A673 (cell line): Measurements from ENCODE around the gene SPATA3. TPM values are rescaled to one million over a fixed set of nuclear protein-coding genes. Genes with fewer than 3 reads are reported as not detected.

ENCODE experiments used
- BruUV-seq: library from RNA; stranded (reverse); fragments of 400-500 nt; replicated peaks from 2 replicates; lab custom pipeline; 2021; lab: Mats Ljungman, UMichigan
- CTCF ChIA-PET: fragments of 300-600 bp; sonication (Branson Sonifier 250); formaldehyde crosslinking; loops from one replicate; lab custom pipeline; 2022; ENCODE audit warnings: antibody characterized with exemption; lab: Charles Lee
- POLR2A ChIA-PET: fragments of 300-600 bp; sonication (Branson Sonifier 250); formaldehyde crosslinking; loops from one replicate; lab custom pipeline; 2022; ENCODE audit warnings: antibody characterized with exemption; ENCODE audit not compliant: low non-redundant PET; lab: Charles Lee
- DNase-seq: peaks from one replicate; pipeline ENCODE4 v3.0.0-alpha.2; 2015; ENCODE audit warnings: low spot score
- H3K27ac ChIP-seq: fragments of 200-600 bp; sonication (generic); 2 replicates; pipeline ENCODE4 v1.5.1; 2016; ENCODE audit warnings: mixed run types, low read depth, mild to moderate bottlenecking, mixed read lengths, antibody characterized with exemption, low read length; ENCODE audit not compliant: poor library complexity, severe bottlenecking
- H3K27me3 ChIP-seq: fragments of 200-600 bp; sonication (generic); replicated peaks from 2 replicates; pipeline ENCODE4 v1.6.1; 2017; ENCODE audit warnings: mixed run types, low read depth, mild to moderate bottlenecking, mixed read lengths, antibody characterized with exemption, low read length; ENCODE audit not compliant: insufficient read depth, poor library complexity
- H3K36me3 ChIP-seq: fragments of 200-600 bp; sonication (generic); 2 replicates; pipeline ENCODE4 v1.6.1; 2016; ENCODE audit warnings: mixed run types, mild to moderate bottlenecking, mixed read lengths, antibody characterized with exemption, low read length; ENCODE audit not compliant: insufficient read depth, poor library complexity, severe bottlenecking
- H3K4me1 ChIP-seq: fragments of 200-600 bp; sonication (generic); 2 replicates; pipeline ENCODE4 v1.6.1; 2017; ENCODE audit warnings: mixed run types, mild to moderate bottlenecking, mixed read lengths, antibody characterized with exemption, low read length; ENCODE audit not compliant: insufficient read depth, poor library complexity, severe bottlenecking
- H3K4me3 ChIP-seq: fragments of 200-600 bp; sonication (generic); 2 replicates; pipeline ENCODE4 v1.5.1; 2016; ENCODE audit warnings: low read depth, mixed run types, mild to moderate bottlenecking, mixed read lengths, low read length; ENCODE audit not compliant: poor library complexity, severe bottlenecking
- H3K9me3 ChIP-seq: fragments of 200-600 bp; sonication (generic); 2 replicates; pipeline ENCODE4 v1.6.1; 2016; ENCODE audit warnings: mixed run types, low read depth, mild to moderate bottlenecking, mixed read lengths, antibody characterized with exemption, low read length; ENCODE audit not compliant: poor library complexity, severe bottlenecking
- EZH2 ChIP-seq: fragments of 200-600 bp; sonication (generic); IDR thresholded peaks from 2 replicates; pipeline ENCODE4 v1.6.1; 2017; ENCODE audit warnings: borderline replicate concordance, low read depth, mild to moderate bottlenecking, mixed read lengths, antibody characterized with exemption, low read length; ENCODE audit not compliant: poor library complexity, severe bottlenecking
- intact Hi-C: fragments of 100-400 bp; cut with micrococcal nuclease; formaldehyde crosslinking; loops from one replicate; pipeline ENCODE4 v1.10.0; 2022; ENCODE audit not compliant: unreplicated experiment
- total RNA-seq: library from RNA; stranded (reverse); gene quantifications from 2 replicates; pipeline ENCODE4 v1.2.3, GENCODE V29; 2021
- TF ChIP-seq, protein P1 (sequence below): fragments of 300-800, 200-600 bp; sonication (generic); conservative IDR thresholded peaks from 2 replicates; pipeline ENCODE4 v1.5.1; 2017; ENCODE audit warnings: low read depth, mild to moderate bottlenecking, antibody characterized with exemption, low read length, moderate library complexity, mixed read lengths

The SPATA3 gene
- total RNA-seq, 1 experiment from 2014 or later, result not detected

DNA sequence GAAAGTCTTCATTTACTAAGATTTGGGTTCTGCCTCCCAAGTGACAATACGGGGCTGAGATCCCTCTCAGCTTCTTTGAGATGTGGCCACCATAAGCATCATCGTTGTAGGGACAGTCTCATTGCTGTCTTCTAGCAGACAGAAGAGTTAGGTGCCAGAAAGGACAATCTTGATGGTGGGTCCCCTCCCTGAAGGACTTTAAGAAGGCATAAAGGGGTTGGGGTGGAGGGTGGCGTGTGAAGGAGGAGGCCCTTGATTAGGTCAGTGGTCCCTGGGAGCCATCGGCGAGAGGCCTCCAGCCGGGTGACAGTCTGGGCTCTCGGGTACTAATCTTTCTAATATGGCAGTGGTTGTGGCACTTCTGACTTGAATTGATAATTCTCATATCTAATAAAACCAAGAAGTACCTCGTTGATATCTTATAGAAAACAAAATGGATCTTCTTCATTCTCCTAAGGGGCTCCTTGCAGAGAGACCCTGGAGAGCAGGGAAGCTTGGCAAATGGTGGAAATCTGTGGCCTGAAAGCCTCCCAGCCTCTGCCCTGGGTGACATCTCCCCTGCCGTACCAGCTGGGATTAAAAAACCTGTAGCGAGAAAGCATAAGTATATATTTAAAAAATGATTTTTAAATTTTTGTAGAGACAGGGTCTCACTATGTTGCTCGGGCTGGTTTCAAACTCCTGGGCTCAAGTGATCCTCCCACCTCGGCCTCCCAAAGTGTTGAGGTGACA lies 53.5 kb downstream of the SPATA3 start:
- no peaks in the 10 kb centered on the region for H3K4me1 ChIP-seq
- no peak overlapping the region for H3K4me3 ChIP-seq
- no peaks in the 10 kb centered on the region for H3K9me3 ChIP-seq
- no peaks in the 10 kb centered on the region for H3K36me3 ChIP-seq
- POLR2A ChIA-PET, result no interaction called here
- H3K27ac ChIP-seq, result no peak overlapping the region
- DNase-seq, result no peak
- TF ChIP-seq EZH2, result no peak
- TF ChIP-seq, protein P1, sequence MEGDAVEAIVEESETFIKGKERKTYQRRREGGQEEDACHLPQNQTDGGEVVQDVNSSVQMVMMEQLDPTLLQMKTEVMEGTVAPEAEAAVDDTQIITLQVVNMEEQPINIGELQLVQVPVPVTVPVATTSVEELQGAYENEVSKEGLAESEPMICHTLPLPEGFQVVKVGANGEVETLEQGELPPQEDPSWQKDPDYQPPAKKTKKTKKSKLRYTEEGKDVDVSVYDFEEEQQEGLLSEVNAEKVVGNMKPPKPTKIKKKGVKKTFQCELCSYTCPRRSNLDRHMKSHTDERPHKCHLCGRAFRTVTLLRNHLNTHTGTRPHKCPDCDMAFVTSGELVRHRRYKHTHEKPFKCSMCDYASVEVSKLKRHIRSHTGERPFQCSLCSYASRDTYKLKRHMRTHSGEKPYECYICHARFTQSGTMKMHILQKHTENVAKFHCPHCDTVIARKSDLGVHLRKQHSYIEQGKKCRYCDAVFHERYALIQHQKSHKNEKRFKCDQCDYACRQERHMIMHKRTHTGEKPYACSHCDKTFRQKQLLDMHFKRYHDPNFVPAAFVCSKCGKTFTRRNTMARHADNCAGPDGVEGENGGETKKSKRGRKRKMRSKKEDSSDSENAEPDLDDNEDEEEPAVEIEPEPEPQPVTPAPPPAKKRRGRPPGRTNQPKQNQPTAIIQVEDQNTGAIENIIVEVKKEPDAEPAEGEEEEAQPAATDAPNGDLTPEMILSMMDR, result no peak
- H3K27me3 ChIP-seq, result peaks cover 3% of the 10 kb centered on the region
- intact Hi-C loops, result loop anchor here (5.0 kb wide), 1 partner anchor 227 kb away; no protein-coding TSS in a partner anchor
- CTCF ChIA-PET, result interaction anchor here (0.7 kb wide), 1 partner anchor 225 kb away, joined by 3 read pairs; no protein-coding TSS in a partner anchor
- no TSS peak for BruUV-seq

DNA sequence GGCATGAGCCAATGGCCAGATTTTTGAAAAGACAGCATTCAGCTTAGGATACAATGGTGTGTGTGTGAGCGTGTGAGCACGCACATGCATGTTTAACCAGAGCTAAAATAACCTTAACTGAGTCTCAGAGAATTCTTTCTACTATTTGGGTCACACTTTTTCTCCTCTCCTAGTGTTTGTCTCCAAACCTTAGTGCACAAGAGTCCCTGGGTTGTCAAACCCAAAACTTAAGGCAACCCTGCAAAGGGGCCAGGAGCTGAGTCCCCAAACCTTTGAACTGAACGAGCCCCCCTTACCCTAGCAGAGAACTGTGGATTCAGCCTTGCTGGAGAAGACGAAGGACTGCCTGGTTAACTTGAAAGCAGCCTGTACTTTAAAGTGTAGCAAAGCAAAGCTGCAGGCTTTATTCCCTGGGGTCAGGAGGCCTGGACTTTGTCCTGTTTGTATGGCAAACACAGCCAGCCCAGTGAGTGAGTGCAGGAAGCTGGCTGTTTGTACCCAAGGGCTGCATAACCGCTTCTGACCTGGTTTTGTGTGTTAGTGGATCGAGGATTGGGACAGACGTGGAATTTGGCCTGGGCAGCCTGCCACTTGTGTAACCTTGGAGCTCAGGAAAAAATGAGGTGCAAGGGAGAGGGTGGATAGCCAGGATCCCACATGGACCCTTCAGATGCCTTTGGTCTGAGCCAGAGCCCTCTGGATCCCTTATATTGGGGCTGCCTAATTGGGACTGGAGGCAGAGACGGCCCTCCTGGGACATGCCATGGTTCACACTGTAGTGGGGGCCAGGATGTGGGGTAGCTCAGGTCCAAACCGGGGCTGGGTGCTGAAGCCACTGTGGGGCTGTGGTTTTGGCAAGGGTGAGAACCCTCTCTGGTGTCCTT lies 54.3 kb downstream of the SPATA3 start:
- ChIA-PET CTCF (interaction anchor here (0.7 kb wide), 1 partner anchor 226 kb away, joined by 3 read pairs; no protein-coding TSS in a partner anchor), POLR2A (no interaction called here)
- BruUV-seq, result no TSS peak
- no peaks in the 10 kb centered on the region for H3K36me3 ChIP-seq
- H3K27ac ChIP-seq, result no peak overlapping the region
- H3K4me1 ChIP-seq, result no peaks in the 10 kb centered on the region
- no peak overlapping the region for H3K4me3 ChIP-seq
- no peaks in the 10 kb centered on the region for H3K9me3 ChIP-seq
- H3K27me3 ChIP-seq, result peaks cover 3% of the 10 kb centered on the region
- DNase-seq, result no peak
- intact Hi-C loops, result loop anchor here (5.0 kb wide), 1 partner anchor 228 kb away; no protein-coding TSS in a partner anchor
- TF ChIP-seq EZH2, result no peak
- TF ChIP-seq, protein P1, result no peak

GRCh38 chr2:231051116-231051515 lies 55.2 kb downstream of the SPATA3 start:
- Histone ChIP-seq H3K4me3 (no peak overlapping the region), H3K9me3 (no peaks in the 10 kb centered on the region), H3K4me1 (no peaks in the 10 kb centered on the region), H3K27me3 (peaks cover 3% of the 10 kb centered on the region), H3K36me3 (no peaks in the 10 kb centered on the region), H3K27ac (no peak overlapping the region)
- no peak for DNase-seq
- intact Hi-C loops, result loop anchor here (5.0 kb wide), 1 partner anchor 229 kb away; no protein-coding TSS in a partner anchor
- ChIA-PET POLR2A (no interaction called here), CTCF (no interaction called here)
- TF ChIP-seq, protein P1, result no peak
- TF ChIP-seq EZH2, result no peak
- no TSS peak for BruUV-seq
